Neural progenitor cell (in vitro differentiated cells): Measurements from ENCODE around the gene FBXW7.

ENCODE experiments used
- EZH2phosphoT487 ChIP-seq: fragments of 200-600 bp; sonication (generic); IDR thresholded peaks from 2 replicates; pipeline ENCODE4 v1.6.1; 2017; ENCODE audit warnings: antibody characterized with exemption
- TF ChIP-seq, protein P1 (sequence below): fragments of 200-600 bp; sonication (generic); IDR thresholded peaks from 2 replicates; pipeline ENCODE4 v1.5.1; 2017; ENCODE audit warnings: antibody characterized with exemption, mild to moderate bottlenecking

DNA sequence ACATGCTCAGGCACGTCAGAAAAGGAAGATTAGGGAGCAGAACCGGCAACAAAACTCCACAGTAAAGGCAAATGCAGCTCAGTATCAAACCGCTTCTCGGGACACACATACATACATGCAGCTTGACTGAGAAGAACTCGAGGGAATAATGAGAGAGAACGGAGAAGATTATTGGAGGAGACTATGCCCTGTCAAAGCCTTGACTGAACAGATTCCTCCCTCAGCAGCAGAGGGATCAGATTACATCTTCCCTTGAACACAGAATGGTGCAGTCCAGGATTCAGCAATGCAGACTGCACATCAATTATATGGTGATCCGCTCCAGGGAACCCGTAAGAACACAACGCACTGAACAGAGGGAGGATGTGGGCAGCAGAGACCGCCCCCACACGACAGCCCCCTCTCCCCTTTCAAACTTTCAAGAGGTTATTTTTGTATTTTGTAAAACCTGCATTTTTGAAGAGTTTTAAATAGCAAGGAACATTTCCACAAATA, 183.2 kb downstream of the FBXW7 start:
- TF ChIP-seq, protein P1, sequence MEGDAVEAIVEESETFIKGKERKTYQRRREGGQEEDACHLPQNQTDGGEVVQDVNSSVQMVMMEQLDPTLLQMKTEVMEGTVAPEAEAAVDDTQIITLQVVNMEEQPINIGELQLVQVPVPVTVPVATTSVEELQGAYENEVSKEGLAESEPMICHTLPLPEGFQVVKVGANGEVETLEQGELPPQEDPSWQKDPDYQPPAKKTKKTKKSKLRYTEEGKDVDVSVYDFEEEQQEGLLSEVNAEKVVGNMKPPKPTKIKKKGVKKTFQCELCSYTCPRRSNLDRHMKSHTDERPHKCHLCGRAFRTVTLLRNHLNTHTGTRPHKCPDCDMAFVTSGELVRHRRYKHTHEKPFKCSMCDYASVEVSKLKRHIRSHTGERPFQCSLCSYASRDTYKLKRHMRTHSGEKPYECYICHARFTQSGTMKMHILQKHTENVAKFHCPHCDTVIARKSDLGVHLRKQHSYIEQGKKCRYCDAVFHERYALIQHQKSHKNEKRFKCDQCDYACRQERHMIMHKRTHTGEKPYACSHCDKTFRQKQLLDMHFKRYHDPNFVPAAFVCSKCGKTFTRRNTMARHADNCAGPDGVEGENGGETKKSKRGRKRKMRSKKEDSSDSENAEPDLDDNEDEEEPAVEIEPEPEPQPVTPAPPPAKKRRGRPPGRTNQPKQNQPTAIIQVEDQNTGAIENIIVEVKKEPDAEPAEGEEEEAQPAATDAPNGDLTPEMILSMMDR: no peak
- TF ChIP-seq EZH2phosphoT487: no peak
